Heart right ventricle (tissue), 16 donors: ENCODE data around the gene CDH23. TPM values are rescaled to one million over a fixed set of nuclear protein-coding genes. Genes with fewer than 3 reads are reported as not detected.

Experiments used
- ATAC-seq, 8 donors: fragments of 200-7000 bp; cut with Tn5 transposase; one replicate each; pipeline ENCODE4 v1.9.1; 2020; ENCODE audit warnings: mild to moderate bottlenecking in 8 of 8, moderate library complexity in 8 of 8, moderate number of reproducible peaks in 1 of 8
- DNase-seq, 2 donors: peaks; one replicate each; pipeline ENCODE4 v3.0.0-alpha.2; 2020
- H3K27ac ChIP-seq, 10 donors: fragments of 200-600 bp; sonication (generic) in 2 of 10; one replicate each; pipeline versions ENCODE4 v1.5.0 to v1.8.0; 2020 to 2022; ENCODE audit warnings: mild to moderate bottlenecking in 3 of 10
- H3K27me3 ChIP-seq, 7 donors: fragments of 200-600 bp; one replicate each; pipeline ENCODE4 v1.8.0; 2021 to 2022; ENCODE audit warnings: mild to moderate bottlenecking in 2 of 7
- H3K36me3 ChIP-seq, 9 donors: fragments of 200-600 bp; sonication (generic) in 1 of 9; one replicate each; pipeline versions ENCODE4 v1.5.0 to v1.8.0; 2020 to 2022; ENCODE audit warnings: mild to moderate bottlenecking in 2 of 9
- H3K4me1 ChIP-seq, 9 donors: fragments of 200-600 bp; sonication (generic) in 1 of 9; one replicate each; pipeline versions ENCODE4 v1.5.0 to v1.8.0; 2020 to 2022; ENCODE audit warnings: mild to moderate bottlenecking in 4 of 9
- H3K4me3 ChIP-seq, 10 donors: fragments of 200-600 bp; sonication (generic) in 2 of 10; one replicate each; pipeline versions ENCODE4 v1.5.0 to v1.8.0; 2020 to 2022; ENCODE audit warnings: mild to moderate bottlenecking in 7 of 10, moderate library complexity in 2 of 10
- H3K9me3 ChIP-seq, 11 donors: fragments of 200-600 bp in 10 of 11; sonication (generic) in 2 of 11; one replicate each; pipeline versions ENCODE4 v1.5.0 to v1.8.0; 2013 to 2022; ENCODE audit warnings: mild to moderate bottlenecking in 2 of 11, control low read depth in 1 of 11, moderate library complexity in 1 of 11
- WGBS, 2 donors: extraction: QIAGEN DNeasy Blood & Tissue Kit; methylation state at CpG; one replicate each; pipeline ENCODE4 v1.1.7; 2013; ENCODE audit warnings: inconsistent platforms in 1 of 2; 5-methylcytosine and 5-hydroxymethylcytosine counted together
- intact Hi-C, 10 donors: fragments of 100-400 bp; cut with DNase I; formaldehyde crosslinking; loops; one replicate each; pipeline versions ENCODE4 v1.11.1 to v1.14.2; 2022
- polyA plus RNA-seq, 2 donors: library from polyadenylated mRNA; stranded (reverse); fragments of 200-250 nt; gene quantifications; one replicate each; pipeline ENCODE4 v1.2.3, GENCODE V29; 2013
- total RNA-seq, 10 donors: library from RNA; stranded (reverse); fragmentation: NEBNext Ultra II Directional in 3 of 10; extraction: Animal tissue kit (Norgen Biotek cat#: 25700) in 3 of 10; gene quantifications; one replicate each; pipeline versions ENCODE4 v1.2.1 to v1.2.4, GENCODE V29; 2021 to 2023
- TF ChIP-seq, protein P1 (sequence below), 9 donors: fragments of 200-600 bp; sonication (generic) in 2 of 9; IDR thresholded peaks; one replicate each; pipeline versions ENCODE4 v1.5.0 to v1.8.0; 2021 to 2022; ENCODE audit warnings: antibody characterized with exemption in 9 of 9, mild to moderate bottlenecking in 5 of 9, moderate library complexity in 1 of 9
- donor health status: Arrhythmogenic right ventricular cardiomyopathy.
- donor health status: ischemic (EF 13 %, LVEDD 7.1; RV severe dilation, severe dysfunction).
- donor health status: healthy with polysubstance abuse.
- donor health status: DM: no; HTN: yes; CAD: no.
- donor health status: DM: no; HTN: no; CAD: no.
- donor health status: ischemic (EF 25% LVEDD 6.9; RV normal size, moderate dysfunction).
- donor health status: ischemic (EF 25% LVEDD 5.7; RV mildly dilated, moderate dysfunction).
- donor health status: healthy.
- donor health status: DM: yes; HTN: yes; CAD: no.
- donor health status: Ischemic cardiomyopathy.
- donor health status: ischemic (EF 35%, LVEDD 5.7; RV mildly dilated, moderate dysfunction).
- donor health status: nonischemic (EF 11% LVEDD 7.7; RV severe dilation, severe dysfunction).
- donor health status: DM: yes; HTN: yes; CAD: no.
- donor health status: PGD.
- donor health status: ischemic (EF 29% LVEDD 5.4; RV normal size, mild dysfunction).
- donor health status: nonischemic (EF 23%, LVEDD 6.1; RV moderate dilation, normal function).

The CDH23 gene
- total and polyA plus RNA-seq, 12 donors: 1.1 to 7.7 (median 4.6) TPM

GRCh38 chr10:71584902-71585563 is 188.3 kb downstream of the CDH23 start:
- no peaks in the 10 kb centered on the region for H3K9me3 ChIP-seq
- no peak overlapping the region for H3K4me3 ChIP-seq
- ATAC-seq (no peak), DNase-seq (no peak)
- TF ChIP-seq, protein P1, sequence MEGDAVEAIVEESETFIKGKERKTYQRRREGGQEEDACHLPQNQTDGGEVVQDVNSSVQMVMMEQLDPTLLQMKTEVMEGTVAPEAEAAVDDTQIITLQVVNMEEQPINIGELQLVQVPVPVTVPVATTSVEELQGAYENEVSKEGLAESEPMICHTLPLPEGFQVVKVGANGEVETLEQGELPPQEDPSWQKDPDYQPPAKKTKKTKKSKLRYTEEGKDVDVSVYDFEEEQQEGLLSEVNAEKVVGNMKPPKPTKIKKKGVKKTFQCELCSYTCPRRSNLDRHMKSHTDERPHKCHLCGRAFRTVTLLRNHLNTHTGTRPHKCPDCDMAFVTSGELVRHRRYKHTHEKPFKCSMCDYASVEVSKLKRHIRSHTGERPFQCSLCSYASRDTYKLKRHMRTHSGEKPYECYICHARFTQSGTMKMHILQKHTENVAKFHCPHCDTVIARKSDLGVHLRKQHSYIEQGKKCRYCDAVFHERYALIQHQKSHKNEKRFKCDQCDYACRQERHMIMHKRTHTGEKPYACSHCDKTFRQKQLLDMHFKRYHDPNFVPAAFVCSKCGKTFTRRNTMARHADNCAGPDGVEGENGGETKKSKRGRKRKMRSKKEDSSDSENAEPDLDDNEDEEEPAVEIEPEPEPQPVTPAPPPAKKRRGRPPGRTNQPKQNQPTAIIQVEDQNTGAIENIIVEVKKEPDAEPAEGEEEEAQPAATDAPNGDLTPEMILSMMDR (IDR thresholded peaks at IDR 0.05): no peak
- H3K27me3 ChIP-seq: peaks cover 0 to 15% (median 6%) of the 10 kb centered on the region in 7 donors
- intact Hi-C loops: no loop called here
- H3K27ac ChIP-seq: no peak overlapping the region
- 68 to 81% methylated on average over 10 of the region's 10 CpGs for WGBS, 2 donors
- no peaks in the 10 kb centered on the region for H3K36me3 ChIP-seq
- peaks cover 0 to 2% (median 0%) of the 10 kb centered on the region in 9 donors for H3K4me1 ChIP-seq

DNA sequence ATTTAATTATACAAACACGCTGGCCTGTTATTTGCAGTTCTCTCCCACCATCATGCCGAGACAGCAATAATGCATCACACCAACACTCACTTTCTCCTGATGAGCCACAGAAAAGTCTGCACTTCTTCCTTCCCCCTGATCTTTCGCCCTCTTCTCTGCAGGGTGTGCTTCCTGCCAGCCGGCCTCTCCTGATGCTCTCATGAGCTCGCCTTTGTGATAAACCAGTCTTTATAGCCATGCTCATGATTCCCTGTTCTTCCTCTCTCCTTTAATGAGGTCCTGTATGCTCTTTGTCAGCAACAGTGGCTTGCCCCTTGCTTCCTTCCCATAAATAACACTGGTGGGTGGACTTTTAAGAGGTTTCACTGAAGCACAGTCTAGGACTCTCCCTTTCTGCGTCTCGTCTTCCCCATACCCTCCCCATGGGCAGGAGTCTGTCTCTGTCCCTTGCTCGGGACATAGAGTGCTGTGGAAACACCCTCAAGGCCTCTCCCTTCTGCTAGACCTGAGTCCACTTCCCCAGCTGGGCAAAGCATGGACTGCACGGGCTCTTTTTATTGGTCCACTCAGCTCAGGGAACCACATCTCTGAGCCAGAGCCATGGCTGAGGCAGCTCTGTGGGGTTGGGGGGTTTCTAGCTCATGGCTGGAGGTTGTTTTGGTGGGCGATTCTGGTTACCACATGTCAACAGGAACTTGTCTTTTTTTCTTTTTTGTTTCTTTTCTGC is 189.0 kb downstream of the CDH23 start:
- ATAC-seq: no peak
- Histone ChIP-seq H3K9me3 (no peaks in the 10 kb centered on the region), H3K27ac (no peak overlapping the region), H3K4me3 (no peak overlapping the region), H3K27me3 (peaks cover 0 to 15% (median 6%) of the 10 kb centered on the region in 7 donors), H3K36me3 (no peaks in the 10 kb centered on the region), H3K4me1 (peaks cover 0 to 7% (median 0%) of the 10 kb centered on the region in 9 donors)
- TF ChIP-seq, protein P1 (IDR thresholded peaks at IDR 0.05): no peak
- intact Hi-C loops: no loop called here
- WGBS, 2 donors: 66 to 69% methylated on average over 10 of the region's 10 CpGs
- DNase-seq: no peak

DNA sequence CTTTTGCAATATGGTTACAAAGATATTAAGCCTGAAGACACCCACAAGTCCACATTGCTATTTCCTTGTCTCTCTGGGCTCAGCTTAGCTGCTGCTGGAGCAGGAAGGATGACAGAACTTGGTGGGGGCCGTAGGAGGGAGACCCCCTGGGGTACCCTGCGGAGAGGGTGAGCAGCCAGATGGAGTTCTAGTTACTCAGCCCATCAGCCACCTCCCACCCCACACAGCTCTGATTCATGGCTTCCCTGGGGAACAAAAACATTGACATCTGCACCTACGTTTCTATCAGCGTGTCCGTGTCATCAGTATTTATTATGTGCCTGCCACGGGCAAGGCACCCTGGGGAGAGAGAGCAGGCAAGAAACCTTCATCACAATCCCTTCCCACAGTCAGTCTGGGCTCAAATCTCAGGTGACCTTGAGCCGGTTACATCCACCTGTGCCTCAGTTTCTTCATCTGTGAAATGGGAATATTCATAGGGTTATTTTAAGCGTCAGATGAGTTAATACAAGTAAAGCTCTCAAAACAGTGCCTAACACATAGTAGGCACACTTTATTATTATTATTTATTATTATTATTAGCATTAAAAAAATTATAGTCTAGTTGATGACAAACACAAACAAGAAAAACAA is 191.3 kb downstream of the CDH23 start:
- H3K27ac ChIP-seq: no peak overlapping the region
- no peaks in the 10 kb centered on the region for H3K36me3 ChIP-seq
- no peaks in the 10 kb centered on the region for H3K9me3 ChIP-seq
- H3K27me3 ChIP-seq: peaks cover 0 to 9% (median 4%) of the 10 kb centered on the region in 7 donors
- DNase-seq: no peak
- intact Hi-C loops: no loop called here
- H3K4me1 ChIP-seq: peaks cover 0 to 7% (median 0%) of the 10 kb centered on the region in 9 donors
- TF ChIP-seq, protein P1 (IDR thresholded peaks at IDR 0.05): no peak
- no peak for ATAC-seq
- 62 to 70% methylated on average over 8 of the region's 8 CpGs for WGBS, 2 donors
- no peak overlapping the region for H3K4me3 ChIP-seq

DNA sequence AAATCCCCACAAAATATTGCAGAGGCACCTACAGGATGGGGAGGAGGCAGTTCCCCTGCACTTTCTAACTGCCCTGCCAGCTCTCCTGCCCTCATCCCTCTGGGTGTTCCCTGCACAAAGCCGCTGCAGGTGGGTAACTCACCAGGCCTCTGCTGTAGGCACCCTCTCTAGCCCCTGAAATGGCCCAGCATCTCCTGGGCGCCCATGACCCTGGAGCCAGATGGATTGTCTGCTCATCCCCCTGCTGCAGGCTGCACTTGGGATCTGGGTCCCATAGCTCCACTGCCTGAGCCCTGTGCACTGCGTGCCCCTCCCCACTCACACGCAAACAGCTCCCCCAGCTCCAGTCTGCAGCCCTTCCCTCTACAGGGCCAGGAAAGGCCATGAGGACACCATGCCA is 192.0 kb downstream of the CDH23 start:
- TF ChIP-seq, protein P1 (IDR thresholded peaks at IDR 0.05): no peak

More for the DNA sequence above, 192.0 kb downstream of the CDH23 start:
- Histone ChIP-seq H3K4me3 (no peak overlapping the region), H3K27ac (no peak overlapping the region), H3K36me3 (no peaks in the 10 kb centered on the region), H3K4me1 (peaks cover 0 to 7% (median 0%) of the 10 kb centered on the region in 9 donors), H3K9me3 (no peaks in the 10 kb centered on the region), H3K27me3 (peaks cover 0 to 9% (median 4%) of the 10 kb centered on the region in 7 donors)
- 86 to 88% methylated on average over 4 of the region's 4 CpGs for WGBS, 2 donors
- ATAC-seq (no peak), DNase-seq (no peak)
- intact Hi-C loops: no loop called here
